Measurements from ENCODE around the gene SYNE2. TPM values are rescaled to one million over a fixed set of nuclear protein-coding genes. Genes with fewer than 3 reads are reported as not detected.
"Not testable (repeated sequence)": the region's sequence is repeated elsewhere in the genome, so short reads cannot be mapped to it uniquely, and the experiment has no call there.

The SYNE2 gene
- total RNA-seq, 1 donor = 10.1 TPM

- Histone ChIP-seq H3K4me2 (ENCODE audit: insufficient read depth, low read length) (peak overlapping the region; percentile 24), H3K4me1 (ENCODE audit: insufficient read depth, low read length) (peaks cover 10% of the 10 kb centered on the region), H4K20me1 (ENCODE audit: insufficient read depth, low read length) (no peaks in the 10 kb centered on the region), H3K79me2 (ENCODE audit: insufficient read depth, low read length) (no peaks in the 10 kb centered on the region), H3K36me3 (ENCODE audit: insufficient read depth, low read length) (no peaks in the 10 kb centered on the region), H3K4me3 (ENCODE audit: insufficient read depth, low read length) (no peak overlapping the region), H3K27me3 (ENCODE audit: insufficient read depth, low read length) (no peaks in the 10 kb centered on the region), H3K9me3 (ENCODE audit: low read depth, low read length) (no peaks in the 10 kb centered on the region), H2AFZ (ENCODE audit: low read length) (peak overlapping the region; percentile 46), H3K27ac (ENCODE audit: low read depth, low read length) (no peak overlapping the region)
- no peak for TF ChIP-seq CTCF (IDR thresholded peaks at IDR 0.05; ENCODE audit: extremely low read depth, low read depth, low read length)
- no peak for DNase-seq (ENCODE audit: insufficient read length, low spot score, missing footprints)
Observed at GRCh38 chr14:63867933-63868921, 15.4 kb downstream of the SYNE2 start.

- not testable (repeated sequence) for H3K27me3 ChIP-seq (ENCODE audit: insufficient read depth, low read length); H4K20me1 ChIP-seq (ENCODE audit: insufficient read depth, low read length); H3K27ac ChIP-seq (ENCODE audit: low read depth, low read length); H3K9me3 ChIP-seq (ENCODE audit: low read depth, low read length); H3K79me2 ChIP-seq (ENCODE audit: insufficient read depth, low read length); H3K4me3 ChIP-seq (ENCODE audit: insufficient read depth, low read length); H3K36me3 ChIP-seq (ENCODE audit: insufficient read depth, low read length); H3K4me1 ChIP-seq (ENCODE audit: insufficient read depth, low read length)
- peak overlapping the region; percentile 51 for H2AFZ ChIP-seq (ENCODE audit: low read length)
- H3K4me2 ChIP-seq (ENCODE audit: insufficient read depth, low read length) = peak overlapping the region; percentile 39
- peak; percentile 26 for DNase-seq (ENCODE audit: insufficient read length, low spot score, missing footprints)
Observed at GRCh38 chr14:63869940-63870752, 17.3 kb downstream of the SYNE2 start.

GRCh38 chr14:63870753-63871037, 17.9 kb downstream of the SYNE2 start:
- H4K20me1 ChIP-seq (ENCODE audit: insufficient read depth, low read length); H3K27me3 ChIP-seq (ENCODE audit: insufficient read depth, low read length); H3K4me3 ChIP-seq (ENCODE audit: insufficient read depth, low read length); DNase-seq (ENCODE audit: insufficient read length, low spot score, missing footprints); H3K79me2 ChIP-seq (ENCODE audit: insufficient read depth, low read length); H3K27ac ChIP-seq (ENCODE audit: low read depth, low read length); H3K36me3 ChIP-seq (ENCODE audit: insufficient read depth, low read length); H2AFZ ChIP-seq (ENCODE audit: low read length); H3K9me3 ChIP-seq (ENCODE audit: low read depth, low read length); H3K4me1 ChIP-seq (ENCODE audit: insufficient read depth, low read length): not testable (repeated sequence)
- peak overlapping the region; percentile 39 for H3K4me2 ChIP-seq (ENCODE audit: insufficient read depth, low read length)

GRCh38 chr14:63874223-63874622, 21.4 kb downstream of the SYNE2 start:
- Histone ChIP-seq H4K20me1 (ENCODE audit: insufficient read depth, low read length) (no peaks in the 10 kb centered on the region), H3K79me2 (ENCODE audit: insufficient read depth, low read length) (no peaks in the 10 kb centered on the region), H3K4me2 (ENCODE audit: insufficient read depth, low read length) (no peak overlapping the region), H3K27me3 (ENCODE audit: insufficient read depth, low read length) (no peaks in the 10 kb centered on the region), H3K4me3 (ENCODE audit: insufficient read depth, low read length) (no peak overlapping the region), H3K9me3 (ENCODE audit: low read depth, low read length) (no peaks in the 10 kb centered on the region), H3K36me3 (ENCODE audit: insufficient read depth, low read length) (no peaks in the 10 kb centered on the region), H3K27ac (ENCODE audit: low read depth, low read length) (no peak overlapping the region), H2AFZ (ENCODE audit: low read length) (no peak overlapping the region), H3K4me1 (ENCODE audit: insufficient read depth, low read length) (peaks cover 13% of the 10 kb centered on the region)
- no peak for DNase-seq (ENCODE audit: insufficient read length, low spot score, missing footprints)
- TF ChIP-seq CTCF (IDR thresholded peaks at IDR 0.05; ENCODE audit: extremely low read depth, low read depth, low read length) = no peak
